GM21825 (cell line): ENCODE results near the gene RYR2.

Experiments used
- ATAC-seq: cut with Tn5 transposase; IDR thresholded peaks from one replicate; pipeline ENCODE4 v1.9.1; 2021; ENCODE audit warnings: mild to moderate bottlenecking, moderate library complexity; ENCODE audit not compliant: unreplicated experiment

Gene RYR2

DNA sequence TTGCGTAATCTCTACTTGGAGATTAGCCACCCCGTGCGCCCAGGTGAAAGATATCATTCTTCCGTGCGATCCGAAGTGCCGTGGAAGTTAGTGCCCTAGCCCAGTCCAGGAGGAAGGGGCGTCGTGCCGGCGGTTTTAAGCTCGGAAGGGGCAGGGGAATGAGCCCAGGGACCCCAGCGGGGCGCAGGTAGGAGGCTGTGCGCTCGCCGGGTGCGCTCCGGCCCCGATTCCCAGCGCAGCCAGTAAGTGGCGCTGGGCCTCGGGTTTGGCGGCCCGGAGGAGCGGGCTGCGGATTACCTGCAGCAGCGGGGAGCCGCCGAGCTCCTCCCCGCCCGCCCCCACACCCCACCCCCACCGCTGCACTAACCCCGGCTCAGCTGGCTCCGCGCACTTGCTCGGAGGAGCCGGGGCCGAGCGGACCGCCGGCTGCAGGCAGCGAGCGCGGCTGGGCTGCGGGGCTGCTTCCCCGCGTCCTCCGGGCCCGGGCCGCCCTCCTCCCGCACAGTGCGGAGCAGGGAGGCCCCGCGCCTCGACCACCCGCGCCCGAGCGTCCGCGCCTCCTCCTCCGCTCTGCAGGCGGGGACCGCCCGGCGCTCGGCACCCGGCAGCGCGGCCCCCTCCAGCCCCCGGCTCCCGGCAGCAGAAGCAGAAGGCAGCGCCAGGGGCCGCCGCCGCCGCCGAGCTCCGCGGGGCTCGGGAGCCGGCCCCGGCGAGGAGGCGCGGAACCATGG, at the start of gene RYR2:
RYR2 (plus strand) TSS at position 390 of the 731 bp plus-strand sequence; CDS start at position 728, 338 bp downstream.
- no peak for ATAC-seq

DNA sequence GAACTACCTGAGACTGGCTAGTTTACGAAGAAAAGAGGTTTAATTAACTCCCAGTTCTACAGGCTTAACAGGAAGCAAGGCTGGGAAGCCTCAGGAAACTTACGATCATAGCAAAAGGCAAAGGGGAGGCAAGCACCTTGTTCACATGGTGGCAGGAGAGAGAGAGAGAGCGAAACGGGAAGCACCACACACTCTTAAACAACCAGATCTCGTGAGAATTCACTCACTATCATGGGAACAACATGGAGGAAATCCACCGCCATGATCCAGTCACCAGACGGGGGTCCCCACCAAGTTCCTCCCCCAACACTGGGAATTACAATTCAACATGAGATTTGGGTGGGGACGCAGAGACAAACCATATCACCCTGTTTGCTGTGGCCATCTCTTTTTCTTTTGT, 49.5 kb upstream of the RYR2 start:
- ATAC-seq = no peak

DNA sequence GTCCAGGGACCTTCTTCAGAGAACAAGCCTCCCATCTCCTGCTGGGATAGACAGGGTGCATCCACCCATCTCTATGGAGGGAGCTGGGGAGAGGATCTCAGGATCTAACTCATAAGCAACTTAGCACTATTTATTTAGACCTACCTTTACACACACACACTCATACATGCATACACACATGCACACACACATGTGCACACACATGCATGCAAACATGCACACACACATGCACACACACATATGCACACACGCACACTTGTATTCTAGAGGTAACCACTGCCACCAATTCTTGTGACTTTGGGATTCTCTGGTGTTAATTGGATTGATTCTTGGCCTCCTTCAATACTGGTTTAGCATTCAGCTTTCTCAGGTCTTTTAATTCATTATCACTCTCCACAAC, 47.5 kb upstream of the RYR2 start:
- no peak for ATAC-seq

DNA sequence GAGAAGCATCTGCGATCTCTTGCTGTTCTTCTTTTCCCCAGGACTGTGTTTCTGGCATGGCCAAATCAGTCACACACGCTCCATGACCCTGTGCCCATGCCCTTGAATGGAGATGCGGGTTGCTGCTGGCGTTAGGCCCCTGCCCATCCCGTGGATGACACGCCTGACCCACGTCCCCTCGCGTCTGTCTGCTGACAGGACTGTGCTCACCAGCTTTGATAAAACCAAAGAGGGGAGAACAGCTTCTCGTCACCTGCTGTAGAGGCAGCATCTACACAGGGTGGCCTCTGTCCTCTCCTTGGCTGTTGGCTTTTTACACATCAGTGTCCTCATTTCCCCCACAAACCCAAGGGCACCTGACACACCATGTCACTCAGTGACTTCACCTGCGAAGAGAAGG, 44.6 kb upstream of the RYR2 start:
- ATAC-seq = no peak

DNA sequence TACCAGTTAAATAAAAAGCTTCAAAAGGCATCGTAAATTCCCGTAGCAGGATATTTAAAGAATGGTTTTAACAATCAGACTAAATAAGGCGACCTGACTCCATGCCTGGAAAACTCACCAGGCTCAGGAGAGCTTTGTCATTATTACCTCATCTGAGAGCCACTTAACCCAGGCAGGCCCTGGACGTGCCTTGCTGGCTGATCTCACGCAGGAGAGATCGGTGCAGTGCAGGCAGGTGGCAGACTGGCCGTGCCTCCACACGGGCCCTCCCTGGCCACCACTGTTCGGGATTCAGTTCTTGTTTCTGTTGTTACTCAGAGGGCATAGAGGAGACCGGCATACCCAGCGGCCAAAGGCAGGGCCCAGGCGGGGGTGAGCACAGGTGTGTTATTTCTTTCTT, 44.1 kb upstream of the RYR2 start:
- ATAC-seq = no peak

DNA sequence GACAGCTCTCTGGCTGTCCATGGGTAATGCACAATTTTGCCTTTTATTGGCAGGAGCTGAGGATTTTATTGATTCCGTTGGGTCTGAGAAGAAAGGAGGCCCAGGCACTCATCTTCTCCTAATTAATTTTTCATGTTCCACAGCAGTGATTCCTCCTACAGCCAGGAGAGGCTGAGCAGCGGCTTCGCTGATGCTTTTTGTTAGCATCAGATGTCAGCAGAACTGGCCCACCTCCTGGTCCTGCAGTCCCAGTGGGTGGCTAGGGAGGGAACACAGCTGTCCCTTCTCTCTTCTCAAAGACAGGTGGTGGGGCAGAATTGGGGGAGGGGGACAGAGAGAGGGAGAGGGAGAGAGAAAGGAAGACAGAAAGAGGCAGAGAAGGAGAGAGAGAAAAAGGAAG, 43.4 kb upstream of the RYR2 start:
- no peak for ATAC-seq

DNA sequence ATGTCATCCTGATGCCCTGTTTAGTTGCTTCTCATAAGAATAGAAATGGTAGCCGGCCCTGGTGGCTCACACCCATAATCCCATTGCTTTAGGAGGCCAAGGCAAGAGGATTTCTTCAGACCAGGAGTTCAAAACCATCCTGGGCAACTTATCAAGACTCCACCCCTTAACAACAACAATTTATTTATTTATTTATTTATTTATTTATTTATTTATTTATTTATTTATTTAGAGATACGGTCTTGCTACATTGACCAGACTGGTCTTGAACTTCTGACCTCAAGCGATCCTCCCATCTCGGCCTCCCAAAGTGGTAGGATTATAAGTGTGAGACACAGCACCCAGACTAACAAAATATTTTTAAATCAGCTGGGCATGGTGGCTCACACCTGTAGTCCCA, 41.8 kb upstream of the RYR2 start:
- no peak for ATAC-seq

DNA sequence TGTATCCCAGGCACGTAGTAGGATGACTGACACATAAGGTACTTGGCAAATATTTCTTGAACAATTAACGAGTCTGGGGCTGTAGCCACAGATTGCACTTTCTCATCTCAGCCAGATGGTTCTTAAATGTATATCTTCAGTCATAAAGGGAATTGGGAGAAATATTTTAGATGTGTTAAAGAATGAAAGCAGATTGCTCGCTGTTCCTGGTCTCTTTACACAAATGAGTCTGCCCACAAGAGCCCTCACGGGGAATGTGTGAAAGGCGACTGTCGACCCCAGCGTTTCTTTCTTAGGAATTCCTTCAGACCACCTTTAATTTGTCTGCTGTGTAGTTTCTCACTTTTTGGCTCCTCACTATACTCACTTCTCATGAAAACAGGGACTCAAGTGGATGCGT, 38.5 kb upstream of the RYR2 start:
- ATAC-seq = no peak

DNA sequence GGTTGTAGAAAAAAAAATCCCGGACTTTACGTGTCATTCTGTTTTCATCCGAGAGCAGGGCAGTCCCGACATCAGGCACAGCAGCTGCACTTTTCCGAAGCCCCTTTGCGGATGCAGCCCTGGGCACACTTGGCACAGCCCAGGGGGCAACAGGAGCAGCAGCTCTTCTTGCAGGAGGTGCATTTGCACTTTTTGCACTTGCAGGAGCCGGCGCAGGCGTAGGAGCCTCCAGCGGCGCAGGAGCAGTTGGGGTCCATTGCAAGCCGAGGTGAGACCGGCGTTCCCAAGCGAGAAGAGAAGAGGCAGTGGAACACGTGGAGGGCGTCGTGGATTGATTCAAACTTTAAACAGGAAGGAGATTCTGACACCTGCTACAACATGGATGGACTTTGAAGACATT, 37.9 kb upstream of the RYR2 start, which contains the start of gene MT1HL1:
MT1HL1 (minus strand) TSS at position 326 of the 400 bp plus-strand sequence; CDS start at position 257, 69 bp downstream.
- no peak for ATAC-seq

DNA sequence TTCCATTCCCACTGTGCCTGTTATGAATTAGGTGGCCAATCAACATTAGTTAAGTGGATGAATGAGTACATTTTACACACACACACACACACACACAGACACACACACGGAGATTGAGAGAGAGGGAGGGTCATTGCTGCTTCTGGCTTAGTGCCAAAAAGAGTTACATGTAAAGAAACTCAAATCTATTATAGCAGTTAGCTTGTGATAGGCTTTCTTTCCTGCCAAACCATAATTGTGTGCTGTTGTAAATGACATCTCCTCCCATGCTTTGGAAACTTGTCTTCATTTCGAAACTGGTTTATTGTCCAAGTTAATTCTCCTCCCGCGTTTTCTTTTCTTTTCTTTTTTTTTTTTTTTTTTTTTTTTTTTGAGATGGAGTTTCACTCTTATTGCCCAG, 36.3 kb upstream of the RYR2 start:
- ATAC-seq = no peak

DNA sequence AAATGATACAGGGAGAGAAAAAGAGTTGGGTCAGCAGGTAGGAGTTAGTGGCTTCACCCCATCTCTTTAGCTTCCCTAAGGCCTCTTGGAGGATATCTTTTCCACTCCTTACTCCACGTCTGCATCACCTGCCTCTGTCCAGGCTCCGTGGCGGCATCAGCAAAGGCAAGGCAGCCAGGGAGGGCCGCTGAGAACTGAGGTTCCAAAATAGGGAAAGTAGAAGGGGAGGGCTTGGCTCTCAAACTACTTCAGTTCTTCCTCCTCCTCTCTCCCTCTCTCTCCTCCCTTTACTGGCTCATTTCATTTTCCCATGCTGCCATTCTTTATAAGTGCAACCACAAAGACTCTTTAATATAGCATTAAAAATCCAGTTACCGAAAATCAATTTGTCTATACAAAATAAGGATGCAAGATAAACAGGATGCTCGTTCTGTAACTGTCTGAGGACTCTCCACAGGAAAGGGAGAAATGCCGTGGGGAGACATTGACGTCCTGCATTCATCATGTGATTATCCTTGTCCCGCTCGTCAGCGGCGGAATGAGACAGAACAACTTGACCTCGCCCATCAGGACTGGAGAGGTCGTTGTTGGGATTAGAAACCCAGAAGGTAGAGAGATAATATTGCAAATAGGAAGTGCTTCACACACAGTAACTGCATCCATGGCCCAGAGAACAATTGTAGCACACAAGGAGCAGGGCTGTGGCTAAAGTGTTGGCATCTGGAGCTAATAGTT, 34.7 kb upstream of the RYR2 start:
- ATAC-seq = no peak

DNA sequence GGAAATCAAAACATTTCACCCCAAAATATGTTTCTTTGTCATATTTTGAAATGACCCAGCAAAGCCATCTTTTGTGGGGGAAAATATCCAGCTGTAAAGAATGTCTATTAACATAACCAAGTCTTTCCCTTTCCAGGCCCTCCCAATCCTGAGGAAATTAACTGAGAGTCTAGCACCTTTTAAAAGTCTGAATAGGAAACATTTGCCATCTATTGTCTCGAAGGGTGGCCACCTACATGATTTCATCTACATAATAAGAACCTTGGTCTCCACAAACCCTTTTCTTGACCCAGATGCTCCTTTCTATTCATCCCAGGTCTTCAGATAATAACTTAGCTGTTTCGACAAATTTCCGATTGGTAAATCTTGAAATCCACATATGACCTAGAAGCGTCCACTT, 32.4 kb upstream of the RYR2 start:
- ATAC-seq = no peak

DNA sequence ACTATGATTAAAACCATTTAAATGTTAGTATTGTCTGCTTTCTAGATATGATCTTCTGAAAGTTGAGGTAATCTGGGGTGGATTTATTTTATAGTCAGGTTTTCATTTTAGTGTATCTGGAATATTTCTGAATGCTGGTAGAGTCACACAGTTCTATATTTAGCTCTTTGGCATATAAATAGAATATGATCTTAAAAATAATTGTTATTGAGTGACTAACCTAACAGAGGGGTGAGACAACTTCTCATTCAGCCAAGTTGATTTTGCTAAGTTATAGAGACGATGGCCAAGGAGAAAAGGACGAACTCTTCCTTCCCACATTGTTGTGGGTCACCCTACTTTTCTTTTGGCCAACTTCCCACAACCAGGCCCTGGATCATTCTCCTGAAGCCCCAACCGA, 30.6 kb upstream of the RYR2 start:
- ATAC-seq = no peak

DNA sequence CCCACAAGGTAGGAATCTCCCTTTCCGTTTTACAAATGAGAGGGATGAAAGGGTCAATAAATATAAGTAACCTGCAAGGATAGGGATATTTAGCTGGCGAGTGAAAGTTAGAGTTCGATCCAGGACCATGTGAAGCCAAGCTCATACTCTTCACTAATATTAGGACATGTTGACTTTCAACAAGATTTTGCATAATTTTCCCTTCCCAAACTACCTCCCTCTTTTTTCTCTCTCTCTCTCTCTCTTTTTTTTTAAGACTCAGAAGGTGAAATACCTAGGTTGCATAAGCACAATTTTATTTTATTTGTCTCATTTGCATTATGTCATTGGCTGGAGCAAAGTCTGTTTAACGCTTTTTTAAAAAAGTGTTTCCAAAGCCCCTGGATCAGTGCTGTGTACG, 29.6 kb upstream of the RYR2 start:
- ATAC-seq = no peak

DNA sequence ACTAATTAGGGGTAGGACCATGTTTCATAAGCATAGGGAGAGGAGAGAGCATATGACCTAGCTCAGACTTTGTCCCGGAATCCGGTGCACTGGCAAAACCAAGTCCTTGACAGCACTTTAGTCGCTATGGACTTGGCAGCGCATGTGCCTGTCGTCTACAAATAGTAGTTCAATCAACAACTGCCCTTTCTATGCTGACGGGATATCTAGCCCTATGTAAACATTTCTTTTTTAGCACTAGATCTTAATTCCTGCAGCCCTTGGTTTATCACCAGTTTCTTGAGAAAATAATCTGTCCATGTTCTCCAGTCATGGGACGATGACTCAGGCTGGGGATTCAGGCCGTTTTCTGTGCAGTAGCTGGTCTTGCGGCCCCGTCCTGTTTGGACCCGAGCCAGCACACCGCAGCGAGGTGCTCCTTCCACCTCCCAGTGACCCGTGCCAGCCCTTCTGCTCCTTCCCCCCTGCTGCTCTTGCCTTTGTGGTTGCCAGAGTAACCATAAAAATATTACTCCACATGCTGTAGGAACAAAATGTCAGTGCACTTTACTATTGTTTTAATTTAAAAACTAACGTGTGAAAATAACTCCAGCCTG, 29.1 kb upstream of the RYR2 start:
- no peak for ATAC-seq

DNA sequence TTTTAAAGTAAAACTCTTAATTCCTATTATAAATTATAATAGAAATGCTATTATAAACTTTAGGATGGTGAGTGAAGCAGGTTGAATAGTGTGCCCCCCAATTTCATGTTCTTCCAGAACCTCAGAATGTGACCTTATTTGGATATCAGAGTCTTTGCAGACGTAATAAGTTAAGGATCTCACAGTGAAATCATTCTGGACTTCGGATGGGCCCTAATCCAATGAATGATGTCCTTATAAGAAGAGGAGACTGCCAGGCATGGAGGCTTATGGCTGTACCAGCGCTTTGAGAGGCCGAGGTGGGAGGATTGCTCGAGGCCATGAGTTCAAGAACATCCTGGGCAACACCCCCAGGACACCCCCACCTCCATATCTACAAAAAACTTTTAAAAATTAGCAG, 28.4 kb upstream of the RYR2 start:
- ATAC-seq = no peak

DNA sequence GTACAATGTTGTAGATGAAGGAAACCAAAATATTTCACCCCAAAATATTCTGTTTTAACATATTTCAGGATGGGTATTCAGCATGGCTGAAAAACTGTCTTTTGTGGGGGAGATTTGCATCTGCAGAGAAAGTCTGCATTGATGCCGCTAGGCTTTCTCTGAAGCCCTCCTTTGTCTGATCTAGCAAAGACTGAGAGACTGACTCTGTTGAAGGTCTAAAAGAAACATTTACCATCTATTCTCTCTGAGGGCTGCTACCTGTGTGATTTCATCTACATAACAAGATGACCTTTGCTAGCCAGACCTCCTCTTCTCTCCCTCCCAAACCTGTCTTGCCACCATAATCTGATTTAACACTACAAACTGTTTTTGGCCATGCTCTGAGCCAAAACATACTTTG, 25.4 kb upstream of the RYR2 start:
- ATAC-seq = no peak

DNA sequence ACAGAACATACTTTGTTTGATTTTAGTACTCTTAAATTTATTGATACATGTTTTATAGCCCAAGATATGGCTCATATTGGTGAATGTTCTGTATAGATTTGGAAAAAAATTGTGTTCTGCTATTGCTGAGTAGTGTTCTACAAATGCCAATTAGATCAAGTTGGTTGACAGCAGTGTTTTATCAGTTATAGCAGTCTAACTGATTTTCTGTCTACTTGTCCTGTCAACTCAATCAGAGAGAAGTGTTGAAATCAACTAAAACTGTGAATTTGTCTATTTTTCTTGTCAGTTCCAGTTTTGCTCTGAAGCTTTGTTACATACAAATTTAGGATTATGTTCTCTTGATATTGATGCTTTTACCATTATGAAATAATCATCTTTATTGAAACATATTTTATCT, 23.1 kb upstream of the RYR2 start:
- ATAC-seq = no peak

DNA sequence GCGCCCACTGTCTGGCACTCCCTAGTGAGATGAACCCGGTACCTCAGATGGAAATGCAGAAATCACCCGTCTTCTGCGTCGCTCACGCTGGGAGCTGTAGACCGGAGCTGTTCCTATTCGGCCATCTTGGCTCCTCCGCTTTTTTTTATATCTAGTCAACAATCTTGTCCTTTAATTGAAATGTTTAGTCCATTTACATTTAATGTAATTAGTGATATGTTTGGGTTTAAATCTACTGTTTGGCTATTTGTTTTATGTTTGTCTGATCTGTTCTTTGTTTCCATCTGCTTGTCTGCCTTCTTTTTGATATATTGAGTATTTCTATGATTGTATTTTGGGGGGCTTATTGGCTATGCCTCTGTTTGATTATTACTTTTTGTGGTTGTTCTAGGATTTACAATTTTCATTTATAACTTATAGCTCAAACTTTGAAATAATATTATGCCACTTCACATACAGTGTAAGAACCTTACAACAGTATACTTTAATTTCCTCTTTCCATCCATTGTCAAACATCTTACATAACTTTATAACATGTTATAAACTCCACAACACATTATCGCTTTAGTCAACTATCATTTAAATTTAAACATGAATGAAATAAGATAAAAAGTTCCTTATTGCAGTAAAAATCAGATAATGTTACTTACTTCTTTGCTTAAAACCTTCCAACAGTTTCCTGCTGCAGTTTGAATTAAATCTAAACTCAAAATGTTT, 16.5 kb upstream of the RYR2 start:
- ATAC-seq = no peak

DNA sequence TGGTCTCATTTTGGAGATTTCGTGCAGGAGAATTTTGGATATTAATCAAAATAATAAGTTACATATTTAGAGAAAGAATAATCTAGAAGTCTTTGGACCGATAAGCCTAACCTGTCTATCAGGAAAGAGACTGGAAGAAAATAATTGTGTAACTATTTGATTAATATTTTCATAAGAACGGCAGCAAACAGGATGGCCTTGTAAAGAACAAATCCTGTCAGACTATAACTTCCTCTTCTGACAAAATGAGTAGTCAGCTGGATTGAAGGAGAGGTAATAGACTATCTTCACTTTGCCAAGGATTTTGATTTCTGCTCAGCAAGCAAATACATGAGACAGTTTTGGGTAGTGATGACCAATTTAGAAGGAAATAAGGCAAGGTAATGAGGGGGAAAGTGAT, 12.7 kb upstream of the RYR2 start:
- no peak for ATAC-seq

DNA sequence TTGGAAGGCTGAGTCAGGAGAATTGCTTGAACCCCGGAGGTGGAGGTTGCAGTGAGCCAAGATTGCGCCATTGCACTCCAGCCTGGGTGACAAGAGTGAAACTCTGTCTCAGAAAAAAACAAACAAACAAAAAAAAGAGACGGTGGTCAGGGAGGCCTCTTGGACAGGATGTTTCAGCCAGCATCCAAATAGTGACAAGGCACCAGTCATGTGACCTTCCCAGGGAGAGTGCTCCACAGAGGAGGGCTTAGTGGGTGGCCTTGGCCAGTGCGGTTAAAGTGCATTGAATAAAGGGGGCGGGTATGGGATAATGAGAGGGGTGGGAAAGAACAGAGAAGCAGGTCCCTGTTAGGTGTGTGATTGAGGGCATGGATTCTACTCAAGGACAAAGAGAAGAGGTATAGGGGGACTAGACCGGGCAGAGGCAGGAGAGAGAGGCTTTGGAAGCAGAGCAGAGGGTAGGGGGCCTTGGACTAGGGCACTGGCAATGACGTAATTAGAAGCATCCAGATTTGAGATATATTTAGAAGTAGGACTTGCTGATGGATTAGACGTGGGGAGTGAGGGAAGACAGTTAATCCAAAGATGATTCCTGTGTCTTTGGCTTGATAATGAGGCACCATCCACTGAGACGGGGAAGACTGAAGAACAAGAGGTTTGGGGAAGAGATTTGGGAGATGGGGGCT, 12.0 kb upstream of the RYR2 start:
- ATAC-seq = no peak
